Mucosa of rectum (tissue), 2 donors: ENCODE measurements around the gene COL6A5.

ENCODE experiments used
- H3K27ac ChIP-seq, 2 donors: one replicate each; pipeline ENCODE4 v1.7.0; 2013; ENCODE audit warnings: inconsistent platforms in 2 of 2, low read depth in 2 of 2, low read length in 2 of 2
- H3K27me3 ChIP-seq, 2 donors: one replicate each; pipeline ENCODE4 v1.7.0; 2013; ENCODE audit warnings: low read length in 2 of 2; ENCODE audit not compliant: control insufficient read depth in 2 of 2, insufficient read depth in 2 of 2
- H3K36me3 ChIP-seq, 2 donors: one replicate each; pipeline ENCODE4 v1.7.0; 2013; ENCODE audit warnings: low read length in 2 of 2; ENCODE audit not compliant: control insufficient read depth in 2 of 2, insufficient read depth in 2 of 2
- H3K4me1 ChIP-seq, 2 donors: one replicate each; pipeline ENCODE4 v1.7.0; 2013; ENCODE audit warnings: low read length in 2 of 2, mild to moderate bottlenecking in 1 of 2; ENCODE audit not compliant: control insufficient read depth in 2 of 2, insufficient read depth in 2 of 2
- H3K4me3 ChIP-seq, 2 donors: one replicate each; pipeline ENCODE4 v1.7.0; 2013; ENCODE audit warnings: low read length in 2 of 2
- H3K9ac ChIP-seq, 2 donors: one replicate each; pipeline ENCODE4 v1.7.0; 2013; ENCODE audit warnings: low read length in 2 of 2, low read depth in 1 of 2, mild to moderate bottlenecking in 1 of 2
- H3K9me3 ChIP-seq, 2 donors: one replicate each; pipeline ENCODE4 v1.7.0; 2013; ENCODE audit warnings: low read length in 2 of 2; ENCODE audit not compliant: control insufficient read depth in 2 of 2
- donor health status: healthy.
- donor health status: Normal muscosa, but diverticular disease.

The COL6A5 gene

GRCh38 chr3:130345487-130346079 lies at the start of gene COL6A5:
COL6A5 (plus strand) TSS chr3:130345672; CDS start chr3:130373639, 27,967 bp downstream.
- Histone ChIP-seq H3K27me3 (peaks cover 0 to 3% of the 10 kb centered on the region in 2 donors), H3K36me3 (no peaks in the 10 kb centered on the region), H3K27ac (no peak within 1 kb of the TSS), H3K4me3 (no peak within 1 kb of the TSS), H3K4me1 (no peaks in the 10 kb centered on the region), H3K9ac (no peak within 1 kb of the TSS), H3K9me3 (no peaks in the 10 kb centered on the region)

GRCh38 chr3:130299531-130299930 lies 45.9 kb upstream of the COL6A5 start:
- no peaks in the 10 kb centered on the region for H3K9me3 ChIP-seq
- H3K4me1 ChIP-seq = no peaks in the 10 kb centered on the region
- no peak overlapping the region for H3K9ac ChIP-seq
- no peaks in the 10 kb centered on the region for H3K27me3 ChIP-seq
- no peak overlapping the region for H3K4me3 ChIP-seq
- no peaks in the 10 kb centered on the region for H3K36me3 ChIP-seq
- H3K27ac ChIP-seq = no peak overlapping the region

GRCh38 chr3:130300888-130301287 lies 44.6 kb upstream of the COL6A5 start:
- no peaks in the 10 kb centered on the region for H3K27me3 ChIP-seq
- no peaks in the 10 kb centered on the region for H3K4me1 ChIP-seq
- H3K27ac ChIP-seq = no peak overlapping the region
- H3K9me3 ChIP-seq = no peaks in the 10 kb centered on the region
- no peaks in the 10 kb centered on the region for H3K36me3 ChIP-seq
- no peak overlapping the region for H3K4me3 ChIP-seq
- no peak overlapping the region for H3K9ac ChIP-seq

- H3K4me3 ChIP-seq = no peak overlapping the region
- H3K27me3 ChIP-seq = no peaks in the 10 kb centered on the region
- no peak overlapping the region for H3K27ac ChIP-seq
- H3K9me3 ChIP-seq = no peaks in the 10 kb centered on the region
- no peaks in the 10 kb centered on the region for H3K4me1 ChIP-seq
- H3K9ac ChIP-seq = no peak overlapping the region
- no peaks in the 10 kb centered on the region for H3K36me3 ChIP-seq
Measured at GRCh38 chr3:130310109-130310508, 35.4 kb upstream of the COL6A5 start.

GRCh38 chr3:130312374-130312773 lies 33.1 kb upstream of the COL6A5 start:
- H3K36me3 ChIP-seq = no peaks in the 10 kb centered on the region
- no peak overlapping the region for H3K27ac ChIP-seq
- no peaks in the 10 kb centered on the region for H3K27me3 ChIP-seq
- no peak overlapping the region for H3K9ac ChIP-seq
- H3K4me3 ChIP-seq = no peak overlapping the region
- H3K9me3 ChIP-seq = no peaks in the 10 kb centered on the region
- no peaks in the 10 kb centered on the region for H3K4me1 ChIP-seq

GRCh38 chr3:130316169-130316568 lies 29.3 kb upstream of the COL6A5 start:
- Histone ChIP-seq H3K4me1 (no peaks in the 10 kb centered on the region), H3K9me3 (no peaks in the 10 kb centered on the region)

GRCh38 chr3:130323503-130323902 lies 22.0 kb upstream of the COL6A5 start:
- Histone ChIP-seq H3K9me3 (no peaks in the 10 kb centered on the region), H3K27me3 (no peaks in the 10 kb centered on the region), H3K4me1 (no peaks in the 10 kb centered on the region), H3K4me3 (no peak overlapping the region), H3K27ac (no peak overlapping the region), H3K9ac (no peak overlapping the region), H3K36me3 (no peaks in the 10 kb centered on the region)

More at GRCh38 chr3:130316169-130316568, 29.3 kb upstream of the COL6A5 start:
- Histone ChIP-seq H3K27me3 (no peaks in the 10 kb centered on the region), H3K4me3 (no peak overlapping the region), H3K9ac (no peak overlapping the region), H3K27ac (no peak overlapping the region), H3K36me3 (no peaks in the 10 kb centered on the region)

GRCh38 chr3:130340766-130341165 lies 4.7 kb upstream of the COL6A5 start:
- Histone ChIP-seq H3K4me1 (no peaks in the 10 kb centered on the region), H3K9ac (no peak overlapping the region), H3K27me3 (peaks cover 0 to 3% of the 10 kb centered on the region in 2 donors), H3K27ac (no peak overlapping the region), H3K4me3 (no peak overlapping the region), H3K9me3 (no peaks in the 10 kb centered on the region), H3K36me3 (no peaks in the 10 kb centered on the region)

- Histone ChIP-seq H3K27ac (no peak overlapping the region), H3K4me1 (no peaks in the 10 kb centered on the region), H3K4me3 (no peak overlapping the region), H3K27me3 (peaks cover 0 to 3% of the 10 kb centered on the region in 2 donors), H3K9ac (no peak overlapping the region), H3K9me3 (no peaks in the 10 kb centered on the region), H3K36me3 (no peaks in the 10 kb centered on the region)
Measured at GRCh38 chr3:130341388-130341787, 4.1 kb upstream of the COL6A5 start.

- Histone ChIP-seq H3K36me3 (no peaks in the 10 kb centered on the region), H3K4me1 (no peaks in the 10 kb centered on the region), H3K27me3 (peaks cover 0 to 3% of the 10 kb centered on the region in 2 donors), H3K4me3 (no peak overlapping the region), H3K27ac (no peak overlapping the region), H3K9ac (no peak overlapping the region), H3K9me3 (no peaks in the 10 kb centered on the region)
Measured at GRCh38 chr3:130341882-130342281, 3.6 kb upstream of the COL6A5 start.
